Measurements from ENCODE around the gene CHRNA7.

CHRNA7 gene

GRCh38 chr15:32098033-32098432 is 67.7 kb downstream of the CHRNA7 start:
- no peak for DNase-seq (ENCODE audit: low read depth)
- H3K4me3 ChIP-seq (ENCODE audit: low read length): no peak overlapping the region
- TF ChIP-seq CTCF (conservative IDR thresholded peaks at IDR 0.05; ENCODE audit: low read depth, low read length): no peak

GRCh38 chr15:32099097-32099785 is 68.9 kb downstream of the CHRNA7 start:
- no peak for TF ChIP-seq CTCF (conservative IDR thresholded peaks at IDR 0.05; ENCODE audit: low read depth, low read length)
- no peak overlapping the region for H3K4me3 ChIP-seq (ENCODE audit: low read length)
- no peak for DNase-seq (ENCODE audit: low read depth)

- H3K4me3 ChIP-seq (ENCODE audit: low read length): no peak overlapping the region
- DNase-seq (ENCODE audit: low read depth): no peak
- no peak for TF ChIP-seq CTCF (conservative IDR thresholded peaks at IDR 0.05; ENCODE audit: low read depth, low read length)
These were observed 69.8 kb downstream of the CHRNA7 start for GRCh38 chr15:32099956-32100684.

GRCh38 chr15:32104061-32104995 is 74.0 kb downstream of the CHRNA7 start:
- no peak overlapping the region for H3K4me3 ChIP-seq (ENCODE audit: low read length)
- no peak for DNase-seq (ENCODE audit: low read depth)
- peak; percentile 38 for TF ChIP-seq CTCF (conservative IDR thresholded peaks at IDR 0.05; ENCODE audit: low read depth, low read length)

- no peak overlapping the region for H3K4me3 ChIP-seq (ENCODE audit: low read length)
- no peak for DNase-seq (ENCODE audit: low read depth)
- no peak for TF ChIP-seq CTCF (conservative IDR thresholded peaks at IDR 0.05; ENCODE audit: low read depth, low read length)
These were observed 75.2 kb downstream of the CHRNA7 start for GRCh38 chr15:32105258-32106241.
